ENCODE results near the gene POU2F2.

DNA sequence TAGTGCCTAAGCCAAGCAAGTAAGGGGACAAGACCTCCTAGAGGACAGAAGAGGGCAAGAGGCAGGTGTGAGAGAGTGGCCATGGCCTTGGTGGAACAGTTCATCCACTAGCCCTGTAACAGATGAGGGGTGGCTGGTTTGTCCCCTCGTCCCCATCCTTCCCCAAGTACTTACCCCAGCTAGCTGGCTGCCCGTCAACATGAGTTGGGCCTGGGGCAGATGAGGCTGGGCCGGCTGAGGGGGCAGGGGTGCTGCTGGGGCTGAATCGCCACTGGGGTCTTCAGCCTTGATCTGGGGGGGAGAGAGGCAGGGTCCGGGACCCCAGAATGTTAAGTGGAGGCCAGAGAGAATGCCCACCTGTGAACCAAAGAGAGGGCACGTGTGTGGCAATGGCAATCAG, 15.2 kb downstream of the POU2F2 start:
- TF ChIP-seq, protein P1, sequence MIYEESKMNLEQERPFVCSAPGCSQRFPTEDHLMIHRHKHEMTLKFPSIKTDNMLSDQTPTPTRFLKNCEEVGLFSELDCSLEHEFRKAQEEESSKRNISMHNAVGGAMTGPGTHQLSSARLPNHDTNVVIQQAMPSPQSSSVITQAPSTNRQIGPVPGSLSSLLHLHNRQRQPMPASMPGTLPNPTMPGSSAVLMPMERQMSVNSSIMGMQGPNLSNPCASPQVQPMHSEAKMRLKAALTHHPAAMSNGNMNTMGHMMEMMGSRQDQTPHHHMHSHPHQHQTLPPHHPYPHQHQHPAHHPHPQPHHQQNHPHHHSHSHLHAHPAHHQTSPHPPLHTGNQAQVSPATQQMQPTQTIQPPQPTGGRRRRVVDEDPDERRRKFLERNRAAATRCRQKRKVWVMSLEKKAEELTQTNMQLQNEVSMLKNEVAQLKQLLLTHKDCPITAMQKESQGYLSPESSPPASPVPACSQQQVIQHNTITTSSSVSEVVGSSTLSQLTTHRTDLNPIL (CRISPR knock-in tag; IDR thresholded peaks at IDR 0.05; ENCODE audit: low read depth) = no peak
- no peak for TF ChIP-seq ZNF8 (CRISPR knock-in tag; IDR thresholded peaks at IDR 0.05)
- no peak for TF ChIP-seq CSDC2 (CRISPR knock-in tag; IDR thresholded peaks at IDR 0.05)
- TF ChIP-seq TOX (CRISPR knock-in tag; IDR thresholded peaks at IDR 0.05; ENCODE audit: borderline replicate concordance) = no peak
- TF ChIP-seq, protein P2, sequence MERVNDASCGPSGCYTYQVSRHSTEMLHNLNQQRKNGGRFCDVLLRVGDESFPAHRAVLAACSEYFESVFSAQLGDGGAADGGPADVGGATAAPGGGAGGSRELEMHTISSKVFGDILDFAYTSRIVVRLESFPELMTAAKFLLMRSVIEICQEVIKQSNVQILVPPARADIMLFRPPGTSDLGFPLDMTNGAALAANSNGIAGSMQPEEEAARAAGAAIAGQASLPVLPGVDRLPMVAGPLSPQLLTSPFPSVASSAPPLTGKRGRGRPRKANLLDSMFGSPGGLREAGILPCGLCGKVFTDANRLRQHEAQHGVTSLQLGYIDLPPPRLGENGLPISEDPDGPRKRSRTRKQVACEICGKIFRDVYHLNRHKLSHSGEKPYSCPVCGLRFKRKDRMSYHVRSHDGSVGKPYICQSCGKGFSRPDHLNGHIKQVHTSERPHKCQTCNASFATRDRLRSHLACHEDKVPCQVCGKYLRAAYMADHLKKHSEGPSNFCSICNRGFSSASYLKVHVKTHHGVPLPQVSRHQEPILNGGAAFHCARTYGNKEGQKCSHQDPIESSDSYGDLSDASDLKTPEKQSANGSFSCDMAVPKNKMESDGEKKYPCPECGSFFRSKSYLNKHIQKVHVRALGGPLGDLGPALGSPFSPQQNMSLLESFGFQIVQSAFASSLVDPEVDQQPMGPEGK (CRISPR knock-in tag; IDR thresholded peaks at IDR 0.05; ENCODE audit: borderline replicate concordance) = no peak
- TF ChIP-seq ARNTL (CRISPR knock-in tag; IDR thresholded peaks at IDR 0.05; ENCODE audit: borderline replicate concordance, low read depth) = no peak
- no peak for TF ChIP-seq RARB (CRISPR knock-in tag; IDR thresholded peaks at IDR 0.05)
- no peak for TF ChIP-seq ZFP30 (CRISPR knock-in tag; IDR thresholded peaks at IDR 0.05)
- TF ChIP-seq, protein P3, sequence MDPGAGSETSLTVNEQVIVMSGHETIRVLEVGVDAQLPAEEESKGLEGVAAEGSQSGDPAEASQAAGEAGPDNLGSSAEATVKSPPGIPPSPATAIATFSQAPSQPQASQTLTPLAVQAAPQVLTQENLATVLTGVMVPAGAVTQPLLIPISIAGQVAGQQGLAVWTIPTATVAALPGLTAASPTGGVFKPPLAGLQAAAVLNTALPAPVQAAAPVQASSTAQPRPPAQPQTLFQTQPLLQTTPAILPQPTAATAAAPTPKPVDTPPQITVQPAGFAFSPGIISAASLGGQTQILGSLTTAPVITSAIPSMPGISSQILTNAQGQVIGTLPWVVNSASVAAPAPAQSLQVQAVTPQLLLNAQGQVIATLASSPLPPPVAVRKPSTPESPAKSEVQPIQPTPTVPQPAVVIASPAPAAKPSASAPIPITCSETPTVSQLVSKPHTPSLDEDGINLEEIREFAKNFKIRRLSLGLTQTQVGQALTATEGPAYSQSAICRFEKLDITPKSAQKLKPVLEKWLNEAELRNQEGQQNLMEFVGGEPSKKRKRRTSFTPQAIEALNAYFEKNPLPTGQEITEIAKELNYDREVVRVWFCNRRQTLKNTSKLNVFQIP (CRISPR knock-in tag; IDR thresholded peaks at IDR 0.05; ENCODE audit: borderline replicate concordance, low read depth) = no peak
